ENCODE results near the gene DNMBP.

DNA sequence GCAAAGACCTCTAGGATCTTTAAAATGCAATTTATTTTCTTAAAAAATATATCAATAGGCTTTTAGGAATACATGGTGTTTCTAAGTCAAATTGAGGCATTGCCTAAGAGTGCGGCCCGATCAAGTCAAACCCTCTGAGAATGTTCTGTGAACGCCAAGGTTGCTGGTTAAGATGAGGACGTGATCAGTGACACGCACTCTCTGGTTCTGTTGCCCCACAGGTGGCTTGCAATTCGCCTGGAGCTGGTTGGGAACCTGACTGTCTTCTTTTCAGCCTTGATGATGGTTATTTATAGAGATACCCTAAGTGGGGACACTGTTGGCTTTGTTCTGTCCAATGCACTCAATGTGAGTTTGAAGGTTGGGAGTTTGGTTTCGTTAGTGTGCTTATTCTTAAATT, 168.0 kb downstream of the DNMBP start:
- TF ChIP-seq POLR2A (IDR thresholded peaks at IDR 0.05; ENCODE audit: low read depth, low read length): no peak
- TF ChIP-seq, protein P1, sequence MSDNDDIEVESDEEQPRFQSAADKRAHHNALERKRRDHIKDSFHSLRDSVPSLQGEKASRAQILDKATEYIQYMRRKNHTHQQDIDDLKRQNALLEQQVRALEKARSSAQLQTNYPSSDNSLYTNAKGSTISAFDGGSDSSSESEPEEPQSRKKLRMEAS (IDR thresholded peaks at IDR 0.05; ENCODE audit: insufficient read depth, insufficient read length): no peak
- TF ChIP-seq, protein P2, sequence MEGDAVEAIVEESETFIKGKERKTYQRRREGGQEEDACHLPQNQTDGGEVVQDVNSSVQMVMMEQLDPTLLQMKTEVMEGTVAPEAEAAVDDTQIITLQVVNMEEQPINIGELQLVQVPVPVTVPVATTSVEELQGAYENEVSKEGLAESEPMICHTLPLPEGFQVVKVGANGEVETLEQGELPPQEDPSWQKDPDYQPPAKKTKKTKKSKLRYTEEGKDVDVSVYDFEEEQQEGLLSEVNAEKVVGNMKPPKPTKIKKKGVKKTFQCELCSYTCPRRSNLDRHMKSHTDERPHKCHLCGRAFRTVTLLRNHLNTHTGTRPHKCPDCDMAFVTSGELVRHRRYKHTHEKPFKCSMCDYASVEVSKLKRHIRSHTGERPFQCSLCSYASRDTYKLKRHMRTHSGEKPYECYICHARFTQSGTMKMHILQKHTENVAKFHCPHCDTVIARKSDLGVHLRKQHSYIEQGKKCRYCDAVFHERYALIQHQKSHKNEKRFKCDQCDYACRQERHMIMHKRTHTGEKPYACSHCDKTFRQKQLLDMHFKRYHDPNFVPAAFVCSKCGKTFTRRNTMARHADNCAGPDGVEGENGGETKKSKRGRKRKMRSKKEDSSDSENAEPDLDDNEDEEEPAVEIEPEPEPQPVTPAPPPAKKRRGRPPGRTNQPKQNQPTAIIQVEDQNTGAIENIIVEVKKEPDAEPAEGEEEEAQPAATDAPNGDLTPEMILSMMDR (IDR thresholded peaks at IDR 0.05; ENCODE audit: extremely low read depth in 1 of 2, insufficient read depth in 1 of 2, low read depth in 1 of 2, low read length in 2 of 2): no peak
- TF ChIP-seq JUN (IDR thresholded peaks at IDR 0.05; ENCODE audit: borderline replicate concordance, insufficient read depth, insufficient read length, low read depth): no peak
- no peak for TF ChIP-seq MYC (IDR thresholded peaks at IDR 0.05; ENCODE audit: low read depth, low read length)
- TF ChIP-seq EZH2 (IDR thresholded peaks at IDR 0.05; ENCODE audit: borderline replicate concordance, low read depth, low read length, severe bottlenecking): no peak
- TF ChIP-seq POLR2AphosphoS5 (IDR thresholded peaks at IDR 0.05; ENCODE audit: insufficient read depth, low read depth, low read length): no peak
- no peak for TF ChIP-seq GATA2 (IDR thresholded peaks at IDR 0.05; ENCODE audit: insufficient read depth, insufficient read length, low read depth, low read length)

Data from endothelial cell of umbilical vein (primary cell).